Activated B cell treated with CpG ODN at 0.5 μM for 24 hours (primary cell): ENCODE data around the gene FOXD2. TPM values are rescaled to one million over a fixed set of nuclear protein-coding genes. Genes with fewer than 3 reads are reported as not detected.
A peak's percentile ranks its signal among the peaks of the same experiment; 100 is the strongest.

Experiments used
- ATAC-seq: fragments of 200-7000 bp; cut with Tn5 transposase; one replicate; pipeline ENCODE4 v1.10.0; 2021; ENCODE audit warnings: low read depth, mild to moderate bottlenecking, moderate library complexity
- CTCF ChIA-PET: fragments of 350-600 bp; sonication (Branson Sonifier 250); formaldehyde crosslinking; loops from one replicate; lab custom pipeline; 2021; ENCODE audit warnings: antibody characterized with exemption; lab: Charles Lee
- POLR2A ChIA-PET: fragments of 350-600 bp; sonication (Branson Sonifier 250); formaldehyde crosslinking; loops from one replicate; lab custom pipeline; 2021; ENCODE audit warnings: antibody characterized with exemption; lab: Charles Lee
- DNase-seq: peaks from one replicate; pipeline ENCODE4 v3.0.0; 2022
- H3K27ac Mint-ChIP-seq: one replicate; pipeline ENCODE4 v1.8.0; 2020; ENCODE audit warnings: mixed read lengths
- H3K27me3 Mint-ChIP-seq: one replicate; pipeline ENCODE4 v1.8.0; 2021; ENCODE audit warnings: mixed read lengths
- H3K36me3 Mint-ChIP-seq: one replicate; pipeline ENCODE4 v1.8.0; 2021; ENCODE audit warnings: low read depth, mixed read lengths
- H3K4me1 Mint-ChIP-seq: one replicate; pipeline ENCODE4 v1.8.0; 2021; ENCODE audit warnings: mixed read lengths
- H3K4me3 Mint-ChIP-seq: one replicate; pipeline ENCODE4 v1.8.0; 2020; ENCODE audit warnings: mild to moderate bottlenecking, mixed read lengths
- H3K9me3 Mint-ChIP-seq: one replicate; pipeline ENCODE4 v1.8.0; 2020; ENCODE audit warnings: mixed read lengths
- intact Hi-C: fragments of 100-400 bp; cut with micrococcal nuclease; formaldehyde crosslinking; loops from one replicate; pipeline ENCODE4 v1.15.1; 2024
- total RNA-seq: library from RNA; stranded (reverse); gene quantifications from 2 replicates; pipeline ENCODE4 v1.2.3, GENCODE V29; 2022
- TF ChIP-seq, protein P1 (sequence below): fragments of 200-600 bp; IDR thresholded peaks from one replicate; pipeline ENCODE4 v1.8.0; 2022; ENCODE audit warnings: antibody characterized with exemption, mild to moderate bottlenecking

FOXD2 gene
- total RNA-seq, 1 donor from 2014 or later = 0.20 TPM

DNA sequence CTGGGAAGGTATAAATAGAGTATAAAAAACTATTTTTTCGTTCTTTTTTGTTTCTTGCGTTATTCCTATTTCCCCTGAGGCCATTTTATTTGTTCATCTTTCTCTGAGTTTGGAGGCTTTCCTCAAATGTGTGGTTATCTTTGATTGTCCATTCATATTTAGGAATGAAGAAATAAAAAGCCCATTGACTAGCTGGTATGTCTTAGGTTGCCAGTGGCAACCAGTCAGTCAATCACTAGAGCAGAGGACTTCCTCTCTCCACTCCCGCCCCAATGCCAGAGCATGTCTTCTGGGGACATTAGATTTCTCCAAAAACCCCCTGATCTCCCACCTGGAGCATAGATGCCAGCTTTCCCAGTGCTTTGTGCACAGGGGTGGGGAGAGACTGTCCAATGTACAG, 42.4 kb upstream of the FOXD2 start:
- H3K4me3 Mint-ChIP-seq = no peak overlapping the region
- no peaks in the 10 kb centered on the region for H3K9me3 Mint-ChIP-seq
- no peak overlapping the region for H3K27ac Mint-ChIP-seq
- POLR2A ChIA-PET = no interaction called here
- DNase-seq (no peak), ATAC-seq (no peak)
- intact Hi-C loops = no loop called here
- CTCF ChIA-PET = no interaction called here
- H3K27me3 Mint-ChIP-seq = peaks cover 30% of the 10 kb centered on the region
- peaks cover 4% of the 10 kb centered on the region for H3K4me1 Mint-ChIP-seq
- TF ChIP-seq, protein P1, sequence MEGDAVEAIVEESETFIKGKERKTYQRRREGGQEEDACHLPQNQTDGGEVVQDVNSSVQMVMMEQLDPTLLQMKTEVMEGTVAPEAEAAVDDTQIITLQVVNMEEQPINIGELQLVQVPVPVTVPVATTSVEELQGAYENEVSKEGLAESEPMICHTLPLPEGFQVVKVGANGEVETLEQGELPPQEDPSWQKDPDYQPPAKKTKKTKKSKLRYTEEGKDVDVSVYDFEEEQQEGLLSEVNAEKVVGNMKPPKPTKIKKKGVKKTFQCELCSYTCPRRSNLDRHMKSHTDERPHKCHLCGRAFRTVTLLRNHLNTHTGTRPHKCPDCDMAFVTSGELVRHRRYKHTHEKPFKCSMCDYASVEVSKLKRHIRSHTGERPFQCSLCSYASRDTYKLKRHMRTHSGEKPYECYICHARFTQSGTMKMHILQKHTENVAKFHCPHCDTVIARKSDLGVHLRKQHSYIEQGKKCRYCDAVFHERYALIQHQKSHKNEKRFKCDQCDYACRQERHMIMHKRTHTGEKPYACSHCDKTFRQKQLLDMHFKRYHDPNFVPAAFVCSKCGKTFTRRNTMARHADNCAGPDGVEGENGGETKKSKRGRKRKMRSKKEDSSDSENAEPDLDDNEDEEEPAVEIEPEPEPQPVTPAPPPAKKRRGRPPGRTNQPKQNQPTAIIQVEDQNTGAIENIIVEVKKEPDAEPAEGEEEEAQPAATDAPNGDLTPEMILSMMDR = no peak
- H3K36me3 Mint-ChIP-seq = no peaks in the 10 kb centered on the region

DNA sequence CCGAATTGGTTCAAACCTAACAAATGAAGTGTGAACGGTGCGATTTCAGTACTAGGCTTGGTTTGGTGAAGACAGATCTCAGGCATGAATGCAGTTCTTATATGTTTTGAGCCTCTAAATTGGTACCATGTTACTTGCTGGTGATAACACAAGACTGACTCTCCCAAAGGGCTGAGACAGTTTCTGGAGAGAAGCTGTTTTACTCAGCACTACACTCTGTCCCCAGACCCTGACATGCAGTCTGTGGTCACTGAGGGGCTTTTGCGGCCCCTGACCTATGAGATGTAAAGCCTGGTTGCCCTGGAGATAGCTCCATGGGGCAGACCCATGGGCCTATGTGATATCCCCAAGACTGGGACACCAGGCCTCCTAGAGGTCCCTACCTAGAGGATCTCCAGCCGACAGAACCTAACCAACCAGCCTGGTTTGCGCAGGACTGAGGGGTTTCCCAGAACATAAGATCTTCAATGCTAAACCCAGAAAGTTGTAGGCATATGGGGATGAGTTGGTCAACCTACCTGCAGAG, 41.1 kb upstream of the FOXD2 start:
- no peak for ATAC-seq
- no peaks in the 10 kb centered on the region for H3K9me3 Mint-ChIP-seq
- intact Hi-C loops = no loop called here
- peaks cover 31% of the 10 kb centered on the region for H3K27me3 Mint-ChIP-seq
- H3K4me3 Mint-ChIP-seq = no peak overlapping the region
- H3K4me1 Mint-ChIP-seq = peaks cover 4% of the 10 kb centered on the region
- CTCF ChIA-PET = no interaction called here
- TF ChIP-seq, protein P1 = no peak
- H3K27ac Mint-ChIP-seq = no peak overlapping the region
- DNase-seq = no peak
- POLR2A ChIA-PET = no interaction called here
- H3K36me3 Mint-ChIP-seq = no peaks in the 10 kb centered on the region

GRCh38 chr1:47399138-47399845, 38.6 kb upstream of the FOXD2 start:
- peak; percentile 42 for ATAC-seq
- ChIA-PET POLR2A (no interaction called here), CTCF (no interaction called here)
- H3K9me3 Mint-ChIP-seq = no peaks in the 10 kb centered on the region
- TF ChIP-seq, protein P1 = no peak
- DNase-seq = no peak
- no peak overlapping the region for H3K27ac Mint-ChIP-seq
- no peaks in the 10 kb centered on the region for H3K36me3 Mint-ChIP-seq
- peaks cover 28% of the 10 kb centered on the region for H3K27me3 Mint-ChIP-seq
- H3K4me3 Mint-ChIP-seq = no peak overlapping the region
- peaks cover 4% of the 10 kb centered on the region for H3K4me1 Mint-ChIP-seq
- intact Hi-C loops = no loop called here

DNA sequence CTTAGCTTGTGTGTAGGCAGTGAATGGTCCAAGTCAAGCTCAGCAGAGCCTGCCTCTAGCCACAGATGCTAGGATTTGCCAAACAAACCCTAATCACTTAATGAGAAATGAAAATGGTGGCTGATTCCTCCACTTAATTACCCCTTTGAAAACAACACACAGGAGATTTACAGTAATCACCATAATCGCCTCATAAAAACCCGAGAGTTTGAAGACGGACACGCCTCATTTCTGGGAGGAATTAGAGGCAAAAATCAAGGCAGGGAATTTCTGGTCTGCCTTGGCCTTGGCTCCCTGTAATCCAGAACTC, 38.0 kb upstream of the FOXD2 start:
- Mint-ChIP-seq H3K4me1 (peaks cover 4% of the 10 kb centered on the region), H3K27ac (no peak overlapping the region), H3K4me3 (no peak overlapping the region), H3K36me3 (no peaks in the 10 kb centered on the region), H3K27me3 (peaks cover 25% of the 10 kb centered on the region), H3K9me3 (no peaks in the 10 kb centered on the region)
- ChIA-PET CTCF (no interaction called here), POLR2A (no interaction called here)
- ATAC-seq (no peak), DNase-seq (no peak)
- TF ChIP-seq, protein P1 = no peak
- intact Hi-C loops = no loop called here

DNA sequence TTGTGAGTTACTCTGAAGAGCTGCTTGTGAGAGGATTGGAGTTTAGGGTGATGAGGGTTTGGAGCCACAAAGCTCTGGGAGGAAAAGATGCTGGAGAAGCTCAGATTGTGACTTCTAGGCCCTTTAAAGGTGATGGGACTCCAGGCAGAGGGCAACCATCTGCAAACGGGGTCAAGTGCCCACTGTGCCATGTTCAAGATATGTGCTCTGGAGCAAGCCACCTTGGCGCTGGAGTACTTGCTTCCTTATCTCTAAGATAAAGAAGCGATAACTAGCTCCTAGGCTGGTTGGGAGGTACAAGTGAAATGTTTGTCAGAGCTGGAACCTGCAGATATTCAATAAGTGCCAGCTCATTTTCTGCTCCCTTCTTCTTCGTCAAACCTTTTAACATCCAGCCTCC, 36.1 kb upstream of the FOXD2 start:
- no peaks in the 10 kb centered on the region for H3K9me3 Mint-ChIP-seq
- DNase-seq (no peak), ATAC-seq (no peak)
- TF ChIP-seq, protein P1 = no peak
- no peaks in the 10 kb centered on the region for H3K36me3 Mint-ChIP-seq
- H3K4me3 Mint-ChIP-seq = no peak overlapping the region
- peaks cover 29% of the 10 kb centered on the region for H3K27me3 Mint-ChIP-seq
- peaks cover 4% of the 10 kb centered on the region for H3K4me1 Mint-ChIP-seq
- ChIA-PET CTCF (interaction anchor here (1.4 kb wide), 1 partner anchor 36 kb away, joined by 3 read pairs; the partner anchor contains the start of gene FOXD2), POLR2A (no interaction called here)
- intact Hi-C loops = no loop called here
- H3K27ac Mint-ChIP-seq = no peak overlapping the region
